GM21526 (cell line): ENCODE results near the gene SBDS.
"Not testable (repeated sequence)": the region's sequence is repeated elsewhere in the genome, so short reads cannot be mapped to it uniquely, and the experiment has no call there.

ENCODE experiments used
- ATAC-seq: cut with Tn5 transposase; IDR thresholded peaks from one replicate; pipeline ENCODE4 v1.9.1; 2021; ENCODE audit warnings: moderate library complexity; ENCODE audit not compliant: unreplicated experiment, low FRiP score

The SBDS gene

DNA sequence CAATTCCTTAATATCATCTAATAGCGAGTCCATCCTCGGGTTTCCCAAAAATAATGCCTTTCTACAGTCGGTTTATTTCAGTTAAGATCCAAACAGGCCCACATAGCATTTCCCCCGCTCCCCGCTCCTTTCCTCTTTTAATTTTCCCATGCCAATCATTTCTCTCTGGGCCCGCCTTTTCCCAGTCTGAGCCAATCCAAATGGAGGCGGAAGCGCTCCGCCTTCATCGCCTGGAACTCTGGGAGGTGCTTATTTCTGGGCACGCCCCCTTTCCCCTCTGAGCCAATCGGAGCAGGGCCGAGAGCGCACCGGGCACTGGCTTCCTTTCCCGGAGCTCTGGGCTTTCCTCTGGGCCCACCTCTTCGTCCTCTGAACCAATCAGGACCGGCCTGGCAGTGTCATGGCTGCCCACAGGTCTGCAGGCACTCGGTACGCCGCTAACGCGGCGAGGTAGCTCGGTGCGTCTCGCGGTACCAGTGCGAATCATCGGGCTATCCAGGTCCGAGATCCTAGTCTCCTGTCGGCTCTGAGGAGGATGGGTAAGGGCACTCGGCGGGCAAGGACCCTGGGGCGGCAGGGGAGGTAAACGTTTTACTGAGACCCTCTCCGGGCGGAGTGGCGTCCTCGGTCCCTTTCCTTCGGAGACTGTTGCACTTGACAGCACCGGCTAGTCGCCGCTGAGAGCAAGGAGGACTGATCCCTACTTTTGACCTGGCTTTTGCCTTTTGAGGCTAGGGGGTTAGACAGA lies 1.2 kb upstream of the SBDS start, which contains the start of gene TYW1:
Gene TYW1 (plus strand): TSS at position 390 of the 748 bp plus-strand sequence. CDS start 146 bp downstream, at position 536.
- ATAC-seq, result peak; percentile 85

DNA sequence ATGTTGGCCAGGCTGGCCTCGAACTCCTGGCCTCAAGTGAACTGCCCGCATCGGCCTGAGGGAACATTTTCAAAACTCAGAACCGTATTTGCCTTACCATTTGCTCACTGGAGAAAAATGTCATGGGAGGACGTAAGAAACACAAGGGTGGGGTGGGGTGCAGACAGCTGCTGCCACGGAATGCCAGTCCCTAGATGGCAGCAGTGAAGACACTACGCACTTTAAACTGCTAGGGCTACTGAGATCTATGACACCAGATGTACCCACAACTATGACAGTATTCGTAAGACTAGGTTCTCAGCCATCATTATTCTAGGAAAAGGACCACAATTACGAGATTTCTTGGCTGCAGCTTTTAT lies 716 bp downstream of the SBDS start:
- peak; percentile 38 for ATAC-seq

DNA sequence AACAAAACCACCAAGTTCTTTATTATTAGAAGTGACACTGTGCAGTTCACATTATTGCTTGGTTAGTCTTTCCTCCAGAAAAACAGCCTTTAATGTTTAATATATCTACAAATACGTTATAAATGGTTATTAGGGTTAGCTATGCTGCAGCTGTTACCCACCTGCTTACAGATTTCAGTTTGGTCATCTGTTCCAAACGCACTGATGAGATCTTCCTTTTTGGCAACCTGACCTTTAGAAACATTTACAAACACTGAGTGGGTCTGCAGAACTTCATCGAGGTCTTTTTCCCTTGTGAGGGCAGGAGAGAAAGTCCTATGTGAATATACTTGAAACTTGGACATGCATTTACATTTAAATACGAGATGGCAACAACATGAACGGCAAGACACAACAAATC lies 1.3 kb downstream of the SBDS start:
- not testable (repeated sequence) for ATAC-seq

DNA sequence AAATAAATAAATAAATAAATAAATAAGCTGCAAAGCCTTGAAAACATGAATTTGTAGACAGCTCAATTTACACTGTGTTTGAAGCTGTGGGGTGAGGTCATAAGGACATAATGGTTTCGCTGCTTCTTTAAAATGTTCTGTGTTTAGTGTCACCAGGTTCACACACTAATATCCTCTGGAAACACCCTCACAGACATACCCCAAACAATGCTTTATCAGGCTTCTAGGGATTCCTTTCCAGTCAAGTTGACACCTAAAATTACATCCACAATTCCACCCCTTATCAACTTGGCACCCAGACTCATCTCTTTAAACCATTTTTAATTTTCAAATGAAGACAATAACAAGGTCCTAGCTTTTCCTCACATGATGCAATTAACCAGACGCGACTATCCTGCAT lies 5.8 kb downstream of the SBDS start:
- not testable (repeated sequence) for ATAC-seq

DNA sequence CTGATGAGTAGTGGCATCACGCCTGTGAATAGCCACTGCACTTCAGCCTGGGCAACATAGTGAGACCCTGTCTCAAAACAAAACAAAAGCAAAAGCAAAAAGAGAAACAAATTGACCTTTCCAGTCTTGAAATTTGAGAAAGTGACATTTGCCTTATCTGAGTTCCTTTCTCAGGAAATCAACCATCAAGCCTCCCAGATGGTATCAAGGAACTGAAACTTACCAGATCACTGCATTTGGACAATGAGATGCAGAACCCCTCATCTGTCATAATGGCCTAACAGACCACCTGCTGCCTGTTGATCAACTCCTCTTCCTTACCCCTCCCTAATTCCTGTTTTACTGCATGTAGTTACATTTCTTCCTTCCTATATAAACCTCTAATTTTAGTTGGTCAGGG lies 15.1 kb downstream of the SBDS start:
- not testable (repeated sequence) for ATAC-seq

DNA sequence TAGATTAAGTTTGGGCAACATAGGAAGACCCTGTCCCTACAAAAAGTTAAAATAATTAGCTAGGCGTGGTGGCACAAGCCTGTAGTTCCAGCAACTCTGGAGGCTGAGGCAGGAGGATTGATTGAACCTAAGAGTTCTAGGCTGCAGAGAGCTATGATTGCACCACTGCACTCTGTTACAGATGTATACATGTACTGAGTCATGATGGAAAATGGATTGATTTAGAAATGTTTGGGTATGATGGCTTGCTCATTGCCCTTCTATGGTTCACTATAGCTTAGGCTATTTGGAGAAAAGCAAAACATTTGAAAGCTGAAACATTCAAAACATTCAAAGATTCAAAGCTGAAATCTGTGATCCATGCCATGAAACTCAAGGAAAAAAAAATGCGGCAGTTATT lies 16.4 kb downstream of the SBDS start:
- ATAC-seq, result not testable (repeated sequence)

DNA sequence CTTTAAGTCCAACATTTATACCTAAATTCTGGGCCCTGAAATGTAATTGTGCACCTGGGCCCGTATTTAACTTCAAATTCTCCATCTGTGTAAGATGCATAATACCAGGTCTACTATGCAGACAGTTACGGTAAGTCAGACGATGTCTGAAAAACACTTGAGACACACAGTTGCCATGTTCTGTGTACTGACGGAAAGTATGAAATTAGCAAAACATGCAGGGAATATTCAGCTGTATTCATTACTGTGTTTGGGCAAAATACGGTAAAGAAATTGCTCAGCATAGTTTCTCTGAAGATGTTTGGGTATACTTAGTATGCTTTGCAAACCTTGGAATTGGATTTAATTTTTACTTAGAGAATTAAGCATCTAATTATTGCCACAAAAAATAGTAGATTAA lies 17.1 kb downstream of the SBDS start:
- ATAC-seq, result not testable (repeated sequence)

DNA sequence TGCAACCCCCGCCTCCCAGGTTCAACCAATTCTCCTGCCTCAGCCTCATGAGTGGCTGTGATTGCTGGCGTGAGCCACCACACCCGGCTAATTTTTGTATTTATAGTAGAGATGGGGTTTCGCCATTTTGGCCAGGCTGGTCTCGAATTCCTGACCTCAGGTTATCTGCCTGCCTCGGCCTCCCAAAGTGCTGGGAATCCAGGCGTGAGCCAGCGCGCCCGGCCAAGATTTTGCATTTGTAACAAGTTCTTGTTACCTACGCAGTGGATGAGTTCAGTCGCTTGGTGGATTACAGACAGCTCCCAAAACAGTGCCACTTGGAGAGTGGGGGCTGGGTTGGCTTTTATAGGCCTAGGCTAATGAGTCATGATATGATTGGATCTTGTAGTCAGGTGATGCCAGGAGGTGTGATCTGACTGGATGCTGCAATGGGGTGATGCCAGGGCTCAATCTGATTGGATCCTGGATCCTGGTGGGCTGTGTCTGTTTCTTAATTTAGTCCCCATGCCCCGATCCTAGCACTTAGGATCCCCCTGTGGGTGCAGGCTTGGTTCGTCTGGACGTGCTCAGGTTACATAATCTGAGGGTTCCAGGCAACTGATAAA lies 20.3 kb downstream of the SBDS start:
- no peak for ATAC-seq

DNA sequence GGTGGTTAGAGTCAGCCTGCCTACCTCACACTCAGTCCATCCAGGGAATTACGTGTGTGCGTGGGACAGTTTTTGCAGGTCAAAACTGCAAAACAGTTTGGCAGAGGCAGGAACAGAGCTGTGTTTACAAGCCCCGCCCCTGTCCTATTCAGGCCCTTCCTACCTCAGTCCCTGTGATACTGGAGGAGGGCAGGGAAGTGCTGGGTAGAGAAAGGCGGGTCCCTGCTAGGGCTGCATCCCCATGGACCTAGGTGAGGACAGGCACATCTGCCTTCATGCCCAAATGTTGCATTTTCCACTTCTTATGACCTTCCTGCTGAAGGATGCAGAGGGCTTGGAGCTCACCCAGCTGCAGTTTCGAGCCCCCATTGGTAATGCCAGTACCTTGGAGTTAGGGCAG lies 25.1 kb downstream of the SBDS start:
- no peak for ATAC-seq

DNA sequence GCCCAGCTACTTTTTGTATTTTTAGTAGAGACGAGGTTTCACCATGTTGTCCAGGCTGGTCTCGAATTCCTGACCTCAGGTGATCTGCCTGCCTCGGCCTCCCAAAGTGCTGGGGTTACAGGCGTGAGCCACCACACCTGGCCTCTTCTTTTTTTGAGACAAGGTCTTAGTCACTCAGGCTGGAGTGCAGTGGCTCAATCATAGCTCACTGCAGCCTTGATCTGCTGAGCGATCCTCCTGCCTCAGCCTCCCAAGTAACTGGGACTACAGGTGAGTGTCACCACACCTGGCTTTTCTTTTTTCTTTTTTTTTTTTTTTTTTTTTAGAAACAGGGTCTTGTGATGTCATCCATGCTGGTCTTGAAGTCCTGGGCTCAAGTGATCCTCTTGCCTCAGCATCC lies 26.4 kb downstream of the SBDS start:
- ATAC-seq, result not testable (repeated sequence)

DNA sequence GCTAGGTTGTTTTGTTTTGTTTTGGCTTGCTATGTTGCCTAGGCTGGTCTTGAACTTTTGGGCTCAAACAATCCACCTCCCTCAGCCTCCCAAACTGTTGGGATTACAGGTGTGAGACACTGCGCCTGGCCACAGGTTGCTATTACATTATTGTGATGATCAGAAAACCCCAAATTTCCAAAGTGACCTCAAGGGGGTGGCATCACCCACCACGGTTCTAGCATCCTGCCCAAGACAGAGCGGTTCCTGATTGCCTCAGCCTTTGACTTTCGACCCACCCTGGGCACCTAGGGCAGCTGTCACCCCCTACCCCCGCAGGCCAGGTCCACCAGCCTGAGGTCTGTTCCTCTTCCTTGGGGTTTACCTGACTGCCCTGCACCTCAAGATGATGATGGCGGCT lies 28.4 kb downstream of the SBDS start:
- no peak for ATAC-seq

DNA sequence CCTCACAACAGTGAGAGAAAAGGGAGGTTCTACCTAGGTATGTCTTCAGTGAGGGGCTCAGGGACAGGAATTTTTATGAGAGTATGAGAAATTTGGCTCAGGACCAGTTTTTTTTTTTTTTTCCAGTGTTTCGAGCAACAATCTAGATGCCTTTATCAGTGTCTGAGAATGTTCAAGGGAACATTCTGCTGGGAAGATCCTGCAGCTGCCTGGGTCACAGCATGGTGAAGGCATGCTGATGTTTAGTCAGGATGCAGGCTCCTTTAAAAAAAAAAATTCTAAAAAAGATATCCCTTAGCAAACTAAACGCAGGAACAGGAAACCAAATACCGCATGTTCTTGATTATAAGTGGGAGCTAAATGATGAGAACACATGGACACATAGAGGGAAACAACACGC lies 31.0 kb downstream of the SBDS start:
- no peak for ATAC-seq

DNA sequence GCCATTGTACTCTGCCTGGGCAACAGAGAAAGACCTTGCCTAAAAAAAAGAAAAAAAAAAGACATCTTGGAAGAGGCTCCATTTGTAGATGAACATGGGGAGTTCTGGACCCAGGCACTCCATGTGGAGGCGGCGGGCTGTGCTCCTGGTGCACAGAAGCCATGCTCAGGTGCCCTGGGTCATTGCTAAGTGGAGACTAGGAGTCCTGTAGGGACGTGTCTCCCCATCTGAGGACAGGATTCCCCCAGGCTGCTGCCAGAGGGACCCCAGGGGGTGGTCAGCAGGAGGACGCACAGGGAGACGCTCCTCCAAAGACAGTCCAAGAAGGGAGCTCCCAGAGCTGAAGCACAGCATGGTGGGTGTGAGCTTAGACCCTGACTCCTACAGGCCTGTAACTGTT lies 34.3 kb downstream of the SBDS start:
- ATAC-seq, result no peak

DNA sequence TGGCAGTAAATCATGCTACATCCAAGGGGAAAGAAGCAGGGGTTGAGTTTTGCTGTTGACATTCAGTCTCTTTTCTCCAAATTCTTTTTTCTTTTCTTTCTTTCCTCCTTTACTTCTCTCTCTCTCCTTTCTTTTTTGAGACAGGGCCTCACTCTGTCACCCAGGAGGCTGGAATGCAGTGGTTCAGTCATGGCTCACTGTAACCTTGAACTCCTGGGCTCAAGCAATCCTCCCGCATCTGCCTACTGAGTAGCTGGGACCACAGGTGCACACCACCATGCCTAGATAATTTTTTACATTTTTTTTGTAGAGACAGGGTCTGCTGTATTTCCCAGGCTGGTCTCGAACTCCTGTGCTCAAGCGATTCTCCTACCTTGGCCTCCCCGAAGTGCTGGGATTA lies 35.2 kb downstream of the SBDS start:
- no peak for ATAC-seq

DNA sequence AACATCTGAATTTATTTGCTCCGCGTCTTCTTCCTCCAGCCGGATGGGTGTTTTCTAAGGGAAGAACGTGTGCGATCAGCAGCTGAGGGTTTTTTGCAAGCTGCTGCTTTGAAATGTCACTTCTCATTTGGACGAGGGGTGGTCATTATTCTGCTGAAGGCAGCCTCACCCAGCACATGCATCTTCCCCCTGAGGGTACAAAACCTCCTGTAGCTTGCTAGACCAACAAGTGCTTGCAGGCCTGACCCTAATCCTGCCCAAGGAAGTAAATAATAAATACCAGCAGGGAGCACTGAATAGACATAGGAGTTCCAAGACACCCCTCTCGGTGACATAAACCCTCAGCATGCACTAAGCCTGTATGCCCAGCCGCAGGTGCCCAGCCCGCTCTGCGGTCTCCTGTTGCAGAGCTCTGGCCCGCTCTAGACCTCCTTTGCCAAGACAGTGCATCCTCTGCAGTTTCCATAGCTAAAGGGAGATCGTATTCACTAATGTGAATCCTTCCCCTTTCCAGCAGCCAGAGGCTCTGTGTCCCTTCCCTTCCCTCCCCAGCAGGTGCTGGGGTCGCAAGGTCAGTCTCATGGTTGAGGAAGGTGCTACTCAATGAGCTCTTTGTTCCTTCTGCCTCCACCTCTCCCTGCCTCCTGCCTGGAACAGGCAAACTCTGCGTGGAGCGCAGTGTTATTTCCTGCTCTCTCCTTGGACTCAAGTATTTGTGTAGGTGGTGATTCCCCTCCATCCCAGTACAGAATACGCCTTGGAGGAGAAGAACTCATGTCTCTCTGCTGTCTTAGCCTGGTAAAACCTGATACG lies 36.6 kb downstream of the SBDS start:
- ATAC-seq, result no peak

DNA sequence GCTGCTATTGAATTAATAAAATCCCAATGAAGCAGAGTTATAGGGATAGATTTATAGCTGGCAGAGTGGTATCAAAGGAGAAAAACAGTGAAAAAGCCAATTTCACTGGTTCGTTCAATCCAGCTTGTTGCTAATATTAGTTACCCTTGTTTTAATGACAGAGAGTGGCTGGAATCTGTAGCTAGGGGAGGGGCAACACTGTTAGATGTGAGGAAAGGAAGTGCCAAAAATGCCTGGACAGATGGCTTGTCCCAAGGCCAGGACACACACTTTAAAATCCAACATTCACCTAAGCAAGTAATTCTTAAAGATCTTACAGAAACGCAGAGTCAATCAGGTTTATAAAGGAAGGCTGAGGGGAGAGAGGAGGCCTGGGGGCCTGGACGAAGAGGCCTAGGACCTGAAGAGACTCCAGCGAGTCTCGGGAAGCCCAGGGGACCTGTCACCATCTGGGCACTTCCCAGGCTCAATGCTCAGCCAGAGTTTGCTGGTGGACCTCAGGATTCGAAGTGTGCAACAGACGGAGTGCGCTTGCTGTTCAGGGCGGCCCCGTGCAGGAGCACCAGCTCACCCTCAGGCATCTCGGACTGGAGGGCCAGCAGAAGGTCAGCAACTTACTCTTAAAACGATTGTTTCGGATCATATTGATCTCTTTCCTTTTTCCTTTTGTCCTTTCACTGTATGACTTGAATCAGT lies 37.6 kb downstream of the SBDS start:
- ATAC-seq, result no peak

DNA sequence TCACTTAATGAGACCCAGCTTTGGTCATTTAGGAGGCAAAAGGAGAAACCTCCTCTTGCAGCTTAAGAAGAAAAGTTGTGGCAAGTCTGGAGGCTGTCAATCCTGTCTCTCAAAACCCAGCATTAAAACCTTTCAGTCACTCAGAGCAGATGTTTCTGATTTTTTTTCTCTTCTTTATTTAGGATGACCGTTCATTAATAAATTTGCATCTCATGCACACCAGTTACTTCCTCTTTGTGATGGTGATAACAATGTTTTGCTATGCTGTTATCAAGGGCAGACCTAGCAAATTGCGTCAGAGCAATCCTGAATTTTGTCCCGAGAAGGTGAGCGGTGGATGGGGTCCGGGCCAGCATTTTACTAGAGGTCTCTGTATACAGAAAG lies 42.4 kb downstream of the SBDS start:
- ATAC-seq, result no peak

DNA sequence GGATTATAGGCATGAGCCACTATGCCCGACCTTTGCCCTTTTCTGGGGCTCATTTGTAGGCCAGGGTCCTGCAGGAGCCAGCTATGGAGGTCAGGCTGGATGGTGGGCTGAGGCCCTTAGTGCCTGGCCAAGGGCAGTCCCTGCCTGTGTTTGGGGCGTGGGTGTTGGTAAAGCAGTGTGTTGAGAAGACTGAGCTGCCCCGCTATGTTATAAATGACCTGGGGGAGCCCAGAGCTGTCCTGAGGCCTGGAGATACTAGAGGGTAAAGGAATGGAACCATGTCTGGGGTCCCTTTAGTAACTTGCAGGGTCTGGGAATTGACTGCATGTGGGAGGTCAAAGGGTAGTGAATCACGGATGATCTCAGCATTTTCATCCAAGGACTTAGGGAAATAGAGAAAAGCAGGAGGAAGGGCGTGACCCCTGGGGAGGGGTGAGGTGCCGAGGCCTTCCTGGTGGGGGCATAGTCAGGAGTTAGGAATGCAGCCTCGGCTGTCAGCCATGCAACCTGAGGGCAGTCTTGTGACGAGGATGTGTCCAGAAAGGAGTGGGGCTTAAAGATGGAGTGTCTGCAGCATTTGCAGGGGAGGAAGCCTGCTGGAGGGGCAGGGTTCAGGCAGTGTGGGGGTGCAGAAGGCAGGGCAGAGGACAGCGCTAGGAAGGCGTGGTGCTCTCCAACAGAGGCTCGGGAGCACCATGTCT lies 42.9 kb downstream of the SBDS start:
- no peak for ATAC-seq

DNA sequence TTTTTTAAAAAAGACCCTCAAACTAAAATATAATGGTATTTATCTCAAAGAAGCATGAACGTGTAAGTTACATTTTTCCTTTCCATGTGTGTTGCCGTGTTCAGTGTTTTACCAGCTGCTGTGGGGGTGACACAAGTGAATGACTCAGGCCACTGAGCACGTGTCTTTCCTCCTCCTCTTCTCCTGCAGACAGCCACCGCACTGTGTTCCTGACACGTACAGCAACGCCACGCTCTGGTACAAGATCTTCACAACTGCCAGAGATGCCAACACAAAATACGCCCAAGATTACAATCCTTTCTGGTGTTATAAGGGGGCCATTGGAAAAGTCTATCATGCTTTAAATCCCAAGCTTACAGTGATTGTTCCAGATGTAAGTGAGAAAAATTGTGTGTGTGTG lies 44.6 kb downstream of the SBDS start:
- ATAC-seq, result no peak

DNA sequence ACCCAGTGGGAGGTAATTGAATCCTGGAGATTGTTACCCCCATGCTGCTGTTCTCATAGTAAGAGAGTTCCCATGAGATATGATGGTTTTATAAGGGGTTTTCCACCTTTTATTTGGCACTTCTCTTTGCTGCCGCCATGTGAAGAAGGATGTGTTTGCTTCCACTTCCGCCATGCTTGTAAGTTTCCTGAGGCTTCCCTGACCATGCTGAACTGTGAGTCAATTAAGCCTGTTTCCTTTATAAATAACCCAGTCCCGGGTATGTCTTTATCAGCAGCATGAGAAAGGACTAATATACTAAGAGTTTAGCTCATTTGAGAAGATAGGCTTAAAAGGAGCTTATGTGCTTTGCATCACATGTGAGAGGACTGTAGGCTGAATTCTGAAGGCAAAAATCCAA lies 45.1 kb downstream of the SBDS start:
- ATAC-seq, result no peak
